ENCODE measurements around the gene CALCOCO2.
"Not testable (repeated sequence)": the region's sequence is repeated elsewhere in the genome, so short reads cannot be mapped to it uniquely, and the experiment has no call there.

CALCOCO2 gene

GRCh38 chr17:48825446-48826381 is 5.1 kb upstream of the CALCOCO2 start:
- TF ChIP-seq SUZ12 (IDR thresholded peaks at IDR 0.05; ENCODE audit: extremely low read depth, insufficient read depth, insufficient read length) (no peak), ZNF274 (IDR thresholded peaks at IDR 0.05; ENCODE audit: low read depth, low read length) (no peak), YY1 (IDR thresholded peaks at IDR 0.05; ENCODE audit: insufficient read depth, insufficient read length) (no peak)
- Histone ChIP-seq H3K36me3 (ENCODE audit: insufficient read depth, insufficient read length, low read length) (no peaks in the 10 kb centered on the region), H3K27me3 (ENCODE audit: insufficient read depth, insufficient read length) (no peaks in the 10 kb centered on the region), H3K9ac (ENCODE audit: insufficient read length, low read depth) (no peak overlapping the region), H3K4me1 (ENCODE audit: insufficient read depth, insufficient read length) (peaks cover under 1% of the 10 kb centered on the region), H3K4me3 (ENCODE audit: insufficient read length, low read depth) (no peak overlapping the region), H3K9me3 (ENCODE audit: insufficient read depth, low read length) (no peaks in the 10 kb centered on the region)
- DNase-seq (ENCODE audit: low read depth, low spot score), result no peak

DNA sequence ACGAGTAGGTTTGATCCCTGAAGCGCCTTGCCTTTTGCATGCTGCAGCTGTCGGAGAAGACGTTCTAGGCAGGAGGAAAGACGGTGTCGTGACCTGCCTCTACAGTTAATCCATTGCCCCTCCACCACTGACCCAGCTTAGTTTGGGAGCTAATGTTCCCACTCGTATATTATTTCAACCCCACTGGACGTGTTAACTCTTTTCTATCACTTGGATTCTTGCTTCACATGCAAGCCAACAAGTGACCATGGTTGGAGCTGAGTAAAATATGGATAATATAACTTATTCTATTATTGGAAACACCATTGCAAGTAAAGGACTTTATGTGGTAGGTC is 681 bp downstream of the CALCOCO2 start:
- H3K4me3 ChIP-seq (ENCODE audit: insufficient read length, low read depth), result peak overlapping the region; percentile 86
- no peaks in the 10 kb centered on the region for H3K36me3 ChIP-seq (ENCODE audit: insufficient read depth, insufficient read length, low read length)
- TF ChIP-seq SUZ12 (IDR thresholded peaks at IDR 0.05; ENCODE audit: extremely low read depth, insufficient read depth, insufficient read length) (no peak), ZNF274 (IDR thresholded peaks at IDR 0.05; ENCODE audit: low read depth, low read length) (no peak), YY1 (IDR thresholded peaks at IDR 0.05; ENCODE audit: insufficient read depth, insufficient read length) (no peak)
- no peak for DNase-seq (ENCODE audit: low read depth, low spot score)
- H3K9me3 ChIP-seq (ENCODE audit: insufficient read depth, low read length), result no peaks in the 10 kb centered on the region
- no peaks in the 10 kb centered on the region for H3K4me1 ChIP-seq (ENCODE audit: insufficient read depth, insufficient read length)
- H3K27me3 ChIP-seq (ENCODE audit: insufficient read depth, insufficient read length), result peaks cover 2% of the 10 kb centered on the region
- H3K9ac ChIP-seq (ENCODE audit: insufficient read length, low read depth), result peak overlapping the region; percentile 74

DNA sequence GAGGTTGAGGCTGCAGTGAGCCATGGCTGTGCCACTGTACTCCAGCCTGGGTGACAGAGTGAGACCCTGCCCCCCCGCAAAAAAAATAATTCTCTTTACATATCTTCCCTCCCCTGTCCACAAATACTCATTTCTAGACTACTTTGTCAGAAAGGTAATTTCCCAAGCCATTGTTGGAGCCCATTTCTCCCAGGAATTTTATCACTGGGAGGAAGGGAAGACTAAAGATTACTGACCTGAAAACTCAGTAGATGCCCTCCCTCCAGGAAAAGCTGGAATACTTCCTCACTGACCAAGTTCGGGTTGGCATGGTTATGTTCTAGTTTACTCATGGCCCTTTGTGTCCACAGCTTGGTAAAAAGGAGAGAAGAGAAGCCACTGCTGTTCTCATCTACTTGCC is 4.1 kb downstream of the CALCOCO2 start:
- no peaks in the 10 kb centered on the region for H3K36me3 ChIP-seq (ENCODE audit: insufficient read depth, insufficient read length, low read length)
- no peak overlapping the region for H3K9ac ChIP-seq (ENCODE audit: insufficient read length, low read depth)
- no peaks in the 10 kb centered on the region for H3K4me1 ChIP-seq (ENCODE audit: insufficient read depth, insufficient read length)
- H3K4me3 ChIP-seq (ENCODE audit: insufficient read length, low read depth), result no peak overlapping the region
- peaks cover 2% of the 10 kb centered on the region for H3K27me3 ChIP-seq (ENCODE audit: insufficient read depth, insufficient read length)
- TF ChIP-seq YY1 (IDR thresholded peaks at IDR 0.05; ENCODE audit: insufficient read depth, insufficient read length) (no peak), ZNF274 (IDR thresholded peaks at IDR 0.05; ENCODE audit: low read depth, low read length) (no peak), SUZ12 (IDR thresholded peaks at IDR 0.05; ENCODE audit: extremely low read depth, insufficient read depth, insufficient read length) (no peak)
- H3K9me3 ChIP-seq (ENCODE audit: insufficient read depth, low read length), result no peaks in the 10 kb centered on the region
- DNase-seq (ENCODE audit: low read depth, low spot score), result no peak

- no peak overlapping the region for H3K9ac ChIP-seq (ENCODE audit: insufficient read length, low read depth)
- no peak for DNase-seq (ENCODE audit: low read depth, low spot score)
- no peaks in the 10 kb centered on the region for H3K36me3 ChIP-seq (ENCODE audit: insufficient read depth, insufficient read length, low read length)
- H3K27me3 ChIP-seq (ENCODE audit: insufficient read depth, insufficient read length), result peaks cover 2% of the 10 kb centered on the region
- TF ChIP-seq YY1 (IDR thresholded peaks at IDR 0.05; ENCODE audit: insufficient read depth, insufficient read length) (no peak), ZNF274 (IDR thresholded peaks at IDR 0.05; ENCODE audit: low read depth, low read length) (no peak), SUZ12 (IDR thresholded peaks at IDR 0.05; ENCODE audit: extremely low read depth, insufficient read depth, insufficient read length) (no peak)
- no peaks in the 10 kb centered on the region for H3K4me1 ChIP-seq (ENCODE audit: insufficient read depth, insufficient read length)
- no peak overlapping the region for H3K4me3 ChIP-seq (ENCODE audit: insufficient read length, low read depth)
- H3K9me3 ChIP-seq (ENCODE audit: insufficient read depth, low read length), result no peaks in the 10 kb centered on the region
Observed at GRCh38 chr17:48835971-48836370, 5.1 kb downstream of the CALCOCO2 start.

GRCh38 chr17:48837458-48837857 is 6.6 kb downstream of the CALCOCO2 start:
- not testable (repeated sequence) for H3K27me3 ChIP-seq (ENCODE audit: insufficient read depth, insufficient read length); H3K4me1 ChIP-seq (ENCODE audit: insufficient read depth, insufficient read length); DNase-seq (ENCODE audit: low read depth, low spot score); H3K9me3 ChIP-seq (ENCODE audit: insufficient read depth, low read length); H3K36me3 ChIP-seq (ENCODE audit: insufficient read depth, insufficient read length, low read length); H3K9ac ChIP-seq (ENCODE audit: insufficient read length, low read depth); H3K4me3 ChIP-seq (ENCODE audit: insufficient read length, low read depth)

GRCh38 chr17:48840441-48840840 is 9.6 kb downstream of the CALCOCO2 start:
- no peak for TF ChIP-seq SUZ12 (IDR thresholded peaks at IDR 0.05; ENCODE audit: extremely low read depth, insufficient read depth, insufficient read length)
- no peak for TF ChIP-seq YY1 (IDR thresholded peaks at IDR 0.05; ENCODE audit: insufficient read depth, insufficient read length)
- no peak for TF ChIP-seq ZNF274 (IDR thresholded peaks at IDR 0.05; ENCODE audit: low read depth, low read length)
- Histone ChIP-seq H3K4me1 (ENCODE audit: insufficient read depth, insufficient read length) (no peaks in the 10 kb centered on the region), H3K9me3 (ENCODE audit: insufficient read depth, low read length) (no peaks in the 10 kb centered on the region), H3K4me3 (ENCODE audit: insufficient read length, low read depth) (no peak overlapping the region), H3K9ac (ENCODE audit: insufficient read length, low read depth) (no peak overlapping the region), H3K27me3 (ENCODE audit: insufficient read depth, insufficient read length) (no peaks in the 10 kb centered on the region), H3K36me3 (ENCODE audit: insufficient read depth, insufficient read length, low read length) (peaks cover 3% of the 10 kb centered on the region)
- no peak for DNase-seq (ENCODE audit: low read depth, low spot score)

- DNase-seq (ENCODE audit: low read depth, low spot score), result no peak
- Histone ChIP-seq H3K27me3 (ENCODE audit: insufficient read depth, insufficient read length) (no peaks in the 10 kb centered on the region), H3K9ac (ENCODE audit: insufficient read length, low read depth) (no peak overlapping the region), H3K4me3 (ENCODE audit: insufficient read length, low read depth) (no peak overlapping the region), H3K4me1 (ENCODE audit: insufficient read depth, insufficient read length) (no peaks in the 10 kb centered on the region), H3K9me3 (ENCODE audit: insufficient read depth, low read length) (no peaks in the 10 kb centered on the region), H3K36me3 (ENCODE audit: insufficient read depth, insufficient read length, low read length) (peaks cover 3% of the 10 kb centered on the region)
- TF ChIP-seq YY1 (IDR thresholded peaks at IDR 0.05; ENCODE audit: insufficient read depth, insufficient read length) (no peak), SUZ12 (IDR thresholded peaks at IDR 0.05; ENCODE audit: extremely low read depth, insufficient read depth, insufficient read length) (no peak), ZNF274 (IDR thresholded peaks at IDR 0.05; ENCODE audit: low read depth, low read length) (no peak)
Observed at GRCh38 chr17:48841395-48841831, 10.6 kb downstream of the CALCOCO2 start.
